ENCODE measurements around the gene ABLIM2. TPM values are rescaled to one million over a fixed set of nuclear protein-coding genes. Genes with fewer than 3 reads are reported as not detected.

The ABLIM2 gene
- total and polyA plus RNA-seq, 10 of the 15 experiments (the other 5 are each of a cell fraction or from before 2014, with no cell fraction given) = 0.03 to 0.15 (median 0.05) TPM; not detected in 7

GRCh38 chr4:8112672-8113071 lies 45.9 kb downstream of the ABLIM2 start:
- ChIA-PET RAD21 (ENCODE audit: unreplicated experiment) (no interaction called here), POLR2A (no interaction called here), CTCF (no interaction called here), SMC1A (ENCODE audit: uncharacterized antibody, unreplicated experiment) (no interaction called here)
- TF ChIP-seq PAX5 (IDR thresholded peaks at IDR 0.05; ENCODE audit: borderline replicate concordance, low read depth, low read length) (no peak), MTA3 (IDR thresholded peaks at IDR 0.05; ENCODE audit: borderline replicate concordance, low read length) (no peak), NFYB (IDR thresholded peaks at IDR 0.05; ENCODE audit: insufficient read depth, low read depth, low read length) (no peak), STAT1 (conservative IDR thresholded peaks at IDR 0.05) (no peak), CEBPB (IDR thresholded peaks at IDR 0.05; ENCODE audit: borderline replicate concordance in 1 of 2, low read depth in 2 of 2, low read length in 2 of 2) (no peak), TARDBP (IDR thresholded peaks at IDR 0.05; ENCODE audit: borderline replicate concordance) (no peak), POLR2AphosphoS5 (IDR thresholded peaks at IDR 0.05; ENCODE audit: low read length) (no peak), ZNF217 (IDR thresholded peaks at IDR 0.05) (no peak), SMC3 (IDR thresholded peaks at IDR 0.05; ENCODE audit: borderline replicate concordance, low read length) (no peak), WRNIP1 (IDR thresholded peaks at IDR 0.05; ENCODE audit: borderline replicate concordance, low read depth, low read length) (no peak), GATAD2B (conservative IDR thresholded peaks at IDR 0.05; ENCODE audit: low read depth) (no peak), YY1 (IDR thresholded peaks at IDR 0.05; ENCODE audit: low read depth, low read length) (no peak), IKZF1 (conservative IDR thresholded peaks at IDR 0.05) (no peak), ZBTB33 (IDR thresholded peaks at IDR 0.05) (no peak), IRF4 (IDR thresholded peaks at IDR 0.05; ENCODE audit: low read depth, low read length) (no peak), ATF2 (IDR thresholded peaks at IDR 0.05; ENCODE audit: low read length) (no peak), CBX5 (IDR thresholded peaks at IDR 0.05; ENCODE audit: low read depth) (no peak)
- no peak overlapping the region for H3K4me2 ChIP-seq (ENCODE audit: control insufficient read depth, insufficient read depth)
- H3K79me2 ChIP-seq (ENCODE audit: control insufficient read depth, insufficient read depth, low read length) = no peaks in the 10 kb centered on the region
- FAIRE-seq = no peak
- in situ Hi-C loops (cut with MboI) = no loop called here
- no peak for DNase-seq (ENCODE audit: low read depth, low spot score)
- H4K20me1 ChIP-seq (ENCODE audit: control insufficient read depth, insufficient read depth) = no peaks in the 10 kb centered on the region
- H3K9ac ChIP-seq (ENCODE audit: control insufficient read depth, insufficient read depth, low read length) = no peak overlapping the region
- no TSS peak for BruUV-seq (replicated peaks)
- intact Hi-C loops (cut with micrococcal nuclease; ENCODE audit: unreplicated experiment) = no loop called here
- H3K27me3 ChIP-seq (replicated peaks in 1 of 2; ENCODE audit: control insufficient read depth in 2 of 2, insufficient read depth in 2 of 2, low read length in 1 of 2) = no peaks in the 10 kb centered on the region; a peak in 1 of 4 replicates
- H3K36me3 ChIP-seq (ENCODE audit: control insufficient read depth in 2 of 2, insufficient read depth in 2 of 2, low read length in 1 of 2) = no peaks in the 10 kb centered on the region
- no peak overlapping the region for H3K4me3 ChIP-seq
- WGBS (ENCODE audit: insufficient coverage, insufficient replicate concordance, low lambda C conversion rate, missing lambda C conversion rate) = 32% methylated on average over 10 of the region's 10 CpGs
- no peak overlapping the region for H2AFZ ChIP-seq (ENCODE audit: control insufficient read depth, low read depth, low read length)
- H3K4me1 ChIP-seq (ENCODE audit: control insufficient read depth, insufficient read depth, low read length) = no peaks in the 10 kb centered on the region
- H3K27ac ChIP-seq (ENCODE audit: control insufficient read depth, insufficient read depth) = no peak overlapping the region
- no peak for ATAC-seq
- H3K9me3 ChIP-seq (replicated peaks; ENCODE audit: control insufficient read depth, insufficient read depth, low read length) = no peaks in the 10 kb centered on the region
